NCI-H774 (cell line): ENCODE measurements around the gene CNTN5.
"Not testable (repeated sequence)": the region's sequence is repeated elsewhere in the genome, so short reads cannot be mapped to it uniquely, and the experiment has no call there.

Source experiments
- DNase-seq: peaks from one replicate; lab custom pipeline; 2025; lab: John Stamatoyannopoulos, UW

The CNTN5 gene

DNA sequence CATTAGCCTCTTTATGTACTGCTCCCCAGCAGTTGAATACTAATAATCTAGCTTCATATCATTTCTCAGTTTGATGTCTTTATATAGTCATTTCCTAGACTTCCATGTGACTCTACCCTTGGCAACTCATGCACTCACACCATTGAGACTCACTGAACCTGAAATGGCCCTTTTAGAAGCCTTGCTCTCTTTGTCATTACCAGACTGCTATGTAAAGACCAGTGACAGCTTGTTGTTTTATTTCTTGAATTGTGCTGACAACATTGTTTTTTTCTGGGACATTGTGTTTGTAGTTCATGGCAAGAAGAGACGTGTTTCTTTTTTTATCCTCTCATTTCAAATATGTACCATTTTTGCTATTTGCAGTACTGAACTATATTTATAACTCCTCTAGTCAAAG is 256.5 kb downstream of the CNTN5 start:
- peak; percentile 47 for DNase-seq

- no peak for DNase-seq
Observed at GRCh38 chr11:99279266-99279665, 258.5 kb downstream of the CNTN5 start.

- no peak for DNase-seq
Observed at GRCh38 chr11:99281331-99281730, 260.6 kb downstream of the CNTN5 start.

- not testable (repeated sequence) for DNase-seq
Observed at GRCh38 chr11:99297925-99298324, 277.2 kb downstream of the CNTN5 start.

DNA sequence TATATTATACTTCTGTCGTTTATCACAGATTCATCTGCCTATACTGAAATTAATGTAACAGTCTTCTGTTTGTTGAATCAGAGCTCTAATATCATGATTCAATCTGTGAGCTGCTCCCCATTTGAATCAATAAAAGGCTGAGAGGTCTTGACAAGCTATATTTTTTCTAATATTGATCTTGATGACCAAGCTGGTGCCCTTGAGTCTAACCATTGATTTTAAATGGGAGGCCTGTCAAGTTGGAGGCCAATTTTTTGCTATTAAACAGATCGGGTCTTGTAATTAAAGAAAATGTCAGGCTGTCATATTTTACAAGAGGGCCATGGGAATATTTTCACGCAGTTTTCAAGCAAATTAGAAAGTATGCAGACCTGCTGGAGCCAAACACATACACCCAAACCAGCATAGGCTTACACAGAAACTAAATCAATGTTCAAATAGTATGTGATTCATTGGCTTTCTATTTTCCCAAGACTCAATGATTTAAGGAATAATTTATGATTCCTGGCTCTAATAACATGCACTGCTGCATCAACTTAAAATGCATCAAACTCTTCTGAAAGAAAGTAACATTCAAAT is 286.9 kb downstream of the CNTN5 start:
- no peak for DNase-seq

GRCh38 chr11:99311870-99312269 is 291.1 kb downstream of the CNTN5 start:
- no peak for DNase-seq

GRCh38 chr11:99316776-99317520 is 296.2 kb downstream of the CNTN5 start:
- DNase-seq: no peak

DNA sequence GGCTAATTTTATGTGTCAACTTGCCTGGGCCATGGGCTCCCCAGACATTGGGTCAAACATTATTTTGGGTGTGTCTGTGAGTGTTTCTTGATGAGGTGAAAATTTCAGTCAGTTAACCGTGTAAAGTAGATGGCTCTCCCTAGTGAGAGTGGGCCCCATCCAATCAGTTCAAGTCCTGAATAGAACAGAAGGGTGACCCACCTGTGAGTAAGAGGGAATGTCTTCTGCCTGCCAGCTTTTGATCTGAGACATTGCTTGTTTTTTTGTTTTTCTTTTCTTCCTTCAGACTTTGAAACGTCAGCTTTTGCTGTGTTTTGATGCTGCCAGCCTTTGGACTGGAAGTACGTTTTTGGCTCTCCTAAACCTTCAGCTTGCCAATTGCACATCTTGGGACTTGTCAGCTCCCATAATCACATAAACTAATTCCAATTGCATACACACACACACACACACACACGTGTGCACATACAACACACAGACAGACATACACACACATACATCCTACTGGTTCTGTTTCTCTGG is 300.1 kb downstream of the CNTN5 start:
- DNase-seq: no peak

GRCh38 chr11:99325847-99326246 is 305.1 kb downstream of the CNTN5 start:
- DNase-seq: no peak

DNA sequence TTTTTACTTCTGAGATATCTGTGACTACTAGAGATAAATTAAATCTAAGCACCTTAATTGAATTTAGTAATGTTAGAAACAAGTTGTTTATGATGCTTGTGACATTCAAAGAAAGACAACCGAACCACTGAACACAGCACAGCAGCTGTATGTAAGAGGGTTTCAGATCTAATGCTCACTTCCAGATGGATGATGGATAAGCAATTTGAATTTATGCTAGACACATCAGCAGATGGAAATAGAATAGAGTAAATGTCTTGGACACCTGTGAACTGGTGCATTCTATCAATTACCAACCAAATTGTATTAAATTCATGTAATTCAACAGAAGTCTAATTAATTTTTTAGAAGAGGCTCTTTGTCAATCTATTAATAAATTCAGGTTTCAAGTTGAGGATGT is 306.3 kb downstream of the CNTN5 start:
- DNase-seq: no peak

- no peak for DNase-seq
Observed at GRCh38 chr11:99327527-99327926, 306.8 kb downstream of the CNTN5 start.

DNA sequence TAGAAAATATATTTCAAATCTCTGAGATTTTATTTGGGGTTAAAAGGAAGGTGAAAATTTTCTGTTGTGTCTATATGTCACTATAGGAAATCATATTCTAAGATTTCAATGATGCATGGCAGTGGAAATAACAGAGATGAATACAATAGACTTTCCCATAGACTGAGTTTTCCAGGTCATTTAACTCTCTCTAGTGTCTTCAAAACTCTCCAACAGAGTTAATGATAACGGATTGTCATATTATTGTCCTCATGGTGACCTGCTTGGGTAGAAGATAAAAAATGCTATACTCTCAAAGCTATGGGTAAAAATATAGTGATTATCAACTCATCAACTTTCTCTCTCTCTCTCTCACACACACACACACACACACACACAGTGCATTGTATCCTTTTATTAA is 312.9 kb downstream of the CNTN5 start:
- DNase-seq: no peak

- no peak for DNase-seq
Observed at GRCh38 chr11:99343117-99343516, 322.4 kb downstream of the CNTN5 start.

- DNase-seq: no peak
Observed at GRCh38 chr11:99349151-99349673, 328.5 kb downstream of the CNTN5 start.

GRCh38 chr11:99351624-99352023 is 330.9 kb downstream of the CNTN5 start:
- no peak for DNase-seq

- DNase-seq: no peak
Observed at GRCh38 chr11:99352642-99353041, 331.9 kb downstream of the CNTN5 start.

GRCh38 chr11:99366546-99366945 is 345.8 kb downstream of the CNTN5 start:
- no peak for DNase-seq

GRCh38 chr11:99368583-99368982 is 347.8 kb downstream of the CNTN5 start:
- DNase-seq: peak; percentile 48

DNA sequence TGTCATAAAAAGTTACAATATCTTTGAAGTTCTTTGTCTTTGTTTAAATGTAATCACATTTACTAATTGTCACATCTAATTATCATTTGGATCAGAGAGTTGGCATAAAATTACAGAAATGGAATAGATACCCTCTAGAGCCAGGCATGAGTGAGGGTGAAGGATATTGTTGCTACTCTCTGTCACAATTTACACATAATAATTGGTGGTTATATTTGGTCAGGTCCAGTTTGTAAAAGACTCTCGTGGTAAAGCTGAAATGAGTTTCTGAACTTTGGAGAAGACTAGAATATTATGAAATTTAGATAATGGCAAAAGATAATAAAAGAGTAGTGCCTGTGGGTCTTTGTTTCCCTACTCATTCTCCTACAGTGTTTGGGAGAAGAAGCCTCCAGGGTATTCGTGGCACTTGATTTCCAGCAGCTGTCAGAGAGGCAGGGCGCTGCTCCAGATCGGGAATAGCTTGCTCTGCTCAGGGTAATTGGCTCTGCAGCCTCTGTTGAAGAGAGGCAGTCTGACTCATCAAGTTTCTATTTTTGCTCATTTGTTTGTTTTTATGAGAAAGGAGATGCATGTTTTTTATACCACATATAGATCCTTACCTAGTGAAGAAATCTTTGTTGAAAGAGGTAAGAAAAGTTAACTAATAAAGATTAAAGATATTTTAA is 349.9 kb downstream of the CNTN5 start:
- peak; percentile 73 for DNase-seq

DNA sequence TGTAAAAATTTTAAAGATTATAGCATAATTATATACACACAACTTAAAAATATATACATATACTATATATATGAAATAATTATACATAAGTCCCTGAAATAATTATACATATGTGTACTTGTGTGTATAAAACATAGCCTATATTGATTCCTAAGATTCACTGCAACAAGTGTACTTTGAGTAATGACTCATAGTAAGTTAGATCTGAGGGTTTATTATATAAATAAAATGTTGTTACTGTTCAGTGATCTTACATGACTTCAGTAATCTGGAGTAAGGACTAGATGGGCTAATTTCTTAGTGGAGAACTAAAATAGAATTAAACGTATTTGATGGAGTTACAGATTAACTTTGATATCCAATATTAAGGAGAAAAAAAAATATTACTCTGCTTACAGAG is 350.5 kb downstream of the CNTN5 start:
- no peak for DNase-seq

DNA sequence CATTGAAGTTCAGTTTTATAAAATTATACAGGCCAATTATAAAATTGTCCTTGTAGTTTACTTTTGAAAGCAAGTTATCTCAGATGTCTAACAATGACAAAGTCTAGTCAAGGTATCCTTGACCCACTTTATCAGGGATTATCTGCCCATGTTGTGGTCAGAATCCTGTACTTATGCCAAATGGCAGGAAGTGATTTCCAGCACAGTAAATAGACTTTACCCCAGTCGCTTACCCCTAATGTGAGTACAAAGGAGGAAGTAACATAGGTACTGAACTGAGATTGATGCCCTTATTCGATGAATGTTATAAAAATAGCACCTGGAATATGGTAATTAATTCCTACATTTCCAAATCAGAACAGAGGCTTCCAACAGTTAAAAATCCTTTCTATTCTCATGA is 355.7 kb downstream of the CNTN5 start:
- no peak for DNase-seq

- DNase-seq: no peak
Observed at GRCh38 chr11:99383648-99384245, 363.0 kb downstream of the CNTN5 start.
